H1 (cell line): ENCODE measurements around the gene GTF2E1.

Experiments
- CBX8 ChIP-seq: fragments of 300-800, 300-1000 bp; sonication (generic); IDR thresholded peaks from 2 replicates; pipeline ENCODE4 v1.7.1; 2016; ENCODE audit warnings: low read depth, low read length, borderline replicate concordance
- CTCF ChIP-seq, 3 experiments: IDR thresholded peaks; 1 replicate in 2 of 3; 2 replicates in 1 of 3; pipeline versions ENCODE4 v1.5.1 to v1.6.1; 2011; ENCODE audit warnings: low read length in 3 of 3, mild to moderate bottlenecking in 3 of 3, inconsistent platforms in 2 of 3, low read depth in 1 of 3, moderate library complexity in 1 of 3; ENCODE audit not compliant: insufficient read depth in 1 of 3; ENCODE audit errors: control extremely low read depth in 1 of 3
- EP300 ChIP-seq, 2 experiments: IDR thresholded peaks; 1 replicate in 1 of 2; 2 replicates in 1 of 2; pipeline ENCODE4 v1.6.1; 2011 to 2012; ENCODE audit warnings: low read depth in 2 of 2, low read length in 2 of 2, mild to moderate bottlenecking in 2 of 2, borderline replicate concordance in 1 of 2, inconsistent platforms in 1 of 2, moderate library complexity in 1 of 2
- MAFK ChIP-seq: IDR thresholded peaks from 2 replicates; pipeline ENCODE4 v1.6.1; 2012; ENCODE audit warnings: low read depth, mild to moderate bottlenecking, improper control_type of control experiment, low read length
- PHF8 ChIP-seq: fragments of 200-600 bp; sonication (generic); conservative IDR thresholded peaks from 2 replicates; pipeline ENCODE4 v1.7.1; 2012; ENCODE audit warnings: low read depth, mild to moderate bottlenecking, inconsistent platforms, low read length, moderate library complexity

GRCh38 chr3:120796976-120797375 is 54.4 kb downstream of the GTF2E1 start:
- TF ChIP-seq CBX8, result no peak
- no peak for TF ChIP-seq PHF8
- TF ChIP-seq CTCF (IDR thresholded peaks at IDR 0.05; ENCODE audit: control extremely low read depth in 1 of 3, insufficient read depth in 1 of 3, low read depth in 1 of 3, low read length in 3 of 3), result no peak
- no peak for TF ChIP-seq EP300 (IDR thresholded peaks at IDR 0.05; ENCODE audit: borderline replicate concordance in 1 of 2, low read depth in 2 of 2, low read length in 2 of 2)
- TF ChIP-seq MAFK, result no peak
